Loucy (cell line): ENCODE results near the gene NUDT4.

Experiments
- EZH2phosphoT487 ChIP-seq: fragments of 200-600 bp; IDR thresholded peaks from 2 replicates; pipeline ENCODE4 v1.6.1; 2018; ENCODE audit warnings: antibody characterized with exemption, mild to moderate bottlenecking, moderate library complexity, borderline replicate concordance
- TF ChIP-seq, protein P1 (sequence below): fragments of 200-600 bp; sonication (generic); conservative IDR thresholded peaks from 2 replicates; pipeline ENCODE4 v1.5.1; 2014; ENCODE audit warnings: mild to moderate bottlenecking, antibody characterized with exemption, low read length

DNA sequence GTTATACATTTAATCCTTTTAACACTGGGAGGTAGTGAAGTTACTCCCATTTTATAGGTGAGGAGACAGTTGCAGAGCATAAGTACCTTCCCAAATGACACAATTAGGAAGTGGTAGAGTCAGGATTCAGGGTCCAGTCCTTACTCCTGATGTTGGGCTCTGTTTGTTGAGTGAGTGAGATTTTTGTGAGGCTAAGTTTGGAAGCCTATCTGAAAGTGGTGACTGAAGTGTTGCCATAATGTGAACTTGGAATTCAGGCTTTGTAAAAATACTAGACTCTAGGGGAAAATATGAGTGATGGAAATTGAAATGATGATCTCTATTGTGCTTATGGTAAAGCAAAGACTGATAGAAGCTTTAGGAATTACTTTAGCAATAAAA is 2.2 kb downstream of the NUDT4 start:
- TF ChIP-seq, protein P1, sequence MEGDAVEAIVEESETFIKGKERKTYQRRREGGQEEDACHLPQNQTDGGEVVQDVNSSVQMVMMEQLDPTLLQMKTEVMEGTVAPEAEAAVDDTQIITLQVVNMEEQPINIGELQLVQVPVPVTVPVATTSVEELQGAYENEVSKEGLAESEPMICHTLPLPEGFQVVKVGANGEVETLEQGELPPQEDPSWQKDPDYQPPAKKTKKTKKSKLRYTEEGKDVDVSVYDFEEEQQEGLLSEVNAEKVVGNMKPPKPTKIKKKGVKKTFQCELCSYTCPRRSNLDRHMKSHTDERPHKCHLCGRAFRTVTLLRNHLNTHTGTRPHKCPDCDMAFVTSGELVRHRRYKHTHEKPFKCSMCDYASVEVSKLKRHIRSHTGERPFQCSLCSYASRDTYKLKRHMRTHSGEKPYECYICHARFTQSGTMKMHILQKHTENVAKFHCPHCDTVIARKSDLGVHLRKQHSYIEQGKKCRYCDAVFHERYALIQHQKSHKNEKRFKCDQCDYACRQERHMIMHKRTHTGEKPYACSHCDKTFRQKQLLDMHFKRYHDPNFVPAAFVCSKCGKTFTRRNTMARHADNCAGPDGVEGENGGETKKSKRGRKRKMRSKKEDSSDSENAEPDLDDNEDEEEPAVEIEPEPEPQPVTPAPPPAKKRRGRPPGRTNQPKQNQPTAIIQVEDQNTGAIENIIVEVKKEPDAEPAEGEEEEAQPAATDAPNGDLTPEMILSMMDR = no peak
- no peak for TF ChIP-seq EZH2phosphoT487
